Activated naive CD4-positive, alpha-beta T cell treated with anti-CD3 and anti-CD28 coated beads for 36 hours (primary cell): ENCODE data around the gene CBFA2T2. TPM values are rescaled to one million over a fixed set of nuclear protein-coding genes. Genes with fewer than 3 reads are reported as not detected.

ENCODE experiments used
- total RNA-seq, 2 experiments: library from RNA; stranded (reverse); gene quantifications; one replicate each; pipeline ENCODE4 v1.2.3, GENCODE V29; 2021

Gene CBFA2T2
- total RNA-seq, 2 experiments from 2014 or later: 11.1 to 11.4 TPM

Other genes with a start within 250 kb of the CBFA2T2 start
- gene BPIFB1, start 206.9 kb upstream of the CBFA2T2 start, total RNA-seq: not detected
- gene CDK5RAP1, start 88.6 kb upstream of the CBFA2T2 start, total RNA-seq: 10 to 100 TPM; 42.4 to 43.0 TPM
- gene SNTA1, start 46.3 kb upstream of the CBFA2T2 start, total RNA-seq: 1 to 10 TPM; 2.6 to 2.9 TPM
- gene C20orf144, start 172.2 kb downstream of the CBFA2T2 start, total RNA-seq: under 1 TPM; 0.15 to 0.38 TPM
- gene ACTL10, start 176.8 kb downstream of the CBFA2T2 start, total RNA-seq: 1 to 10 TPM in 1 of 2 experiments, under 1 TPM in 1; 0.96 to 1.0 TPM
- 10 to 100 TPM; 12.7 to 14.3 TPM for gene NECAB3, start 184.3 kb downstream of the CBFA2T2 start, total RNA-seq
- 10 to 100 TPM; 69.3 to 70.0 TPM for gene E2F1, start 196.3 kb downstream of the CBFA2T2 start, total RNA-seq
- gene PXMP4, start 230.2 kb downstream of the CBFA2T2 start, total RNA-seq: 10 to 100 TPM in 1 of 2 experiments, 1 to 10 TPM in 1; 9.5 to 10.3 TPM
- gene ZNF341, start 241.9 kb downstream of the CBFA2T2 start, total RNA-seq: 1 to 10 TPM; 5.8 to 6.8 TPM